ENCODE measurements around the gene PMAIP1.

PMAIP1 gene

GRCh38 chr18:59916746-59917145 lies 16.9 kb downstream of the PMAIP1 start:
- DNase-seq, result no peak

- no peak for DNase-seq
These were observed 17.6 kb downstream of the PMAIP1 start for GRCh38 chr18:59917422-59917821.

- DNase-seq, result peak; percentile 79
These were observed 18.5 kb downstream of the PMAIP1 start for GRCh38 chr18:59918320-59918755.

GRCh38 chr18:59918997-59919396 lies 19.2 kb downstream of the PMAIP1 start:
- DNase-seq, result no peak

GRCh38 chr18:59921384-59921891 lies 21.6 kb downstream of the PMAIP1 start:
- no peak for DNase-seq

- DNase-seq, result no peak
These were observed 23.9 kb downstream of the PMAIP1 start for GRCh38 chr18:59923539-59924196.

GRCh38 chr18:59926131-59926530 lies 26.3 kb downstream of the PMAIP1 start:
- DNase-seq, result no peak

GRCh38 chr18:59927246-59927825 lies 27.5 kb downstream of the PMAIP1 start:
- DNase-seq, result no peak

- DNase-seq, result no peak
These were observed 28.4 kb downstream of the PMAIP1 start for GRCh38 chr18:59928201-59928600.

- no peak for DNase-seq
These were observed 30.0 kb downstream of the PMAIP1 start for GRCh38 chr18:59929621-59930295.

GRCh38 chr18:59932401-59932800 lies 32.6 kb downstream of the PMAIP1 start:
- DNase-seq, result no peak

- DNase-seq, result no peak
These were observed 38.9 kb downstream of the PMAIP1 start for GRCh38 chr18:59938676-59939075.

GRCh38 chr18:59939127-59939526 lies 39.3 kb downstream of the PMAIP1 start:
- DNase-seq, result no peak

GRCh38 chr18:59940068-59940467 lies 40.3 kb downstream of the PMAIP1 start:
- DNase-seq, result no peak

GRCh38 chr18:59941331-59941730 lies 41.5 kb downstream of the PMAIP1 start:
- no peak for DNase-seq

GRCh38 chr18:59942601-59943000 lies 42.8 kb downstream of the PMAIP1 start:
- no peak for DNase-seq

GRCh38 chr18:59945544-59945943 lies 45.7 kb downstream of the PMAIP1 start:
- no peak for DNase-seq

GRCh38 chr18:59950215-59950944 lies 50.6 kb downstream of the PMAIP1 start:
- DNase-seq, result no peak

- no peak for DNase-seq
These were observed 51.8 kb downstream of the PMAIP1 start for GRCh38 chr18:59951591-59951990.

- DNase-seq, result no peak
These were observed 52.6 kb downstream of the PMAIP1 start for GRCh38 chr18:59952283-59953007.

Measured in NCI-H526 treated with DMSO at 0.1 percent for 48 hours (cell line).